AML-193 (cell line): ENCODE data around the gene SHMT2.
"Not testable (repeated sequence)": the region's sequence is repeated elsewhere in the genome, so short reads cannot be mapped to it uniquely, and the experiment has no call there.

Experiments
- DNase-seq, 2 experiments: peaks; one replicate each; lab custom pipeline; 2025; lab: John Stamatoyannopoulos, UW

SHMT2 gene

GRCh38 chr12:57266681-57267080 lies 37.2 kb downstream of the SHMT2 start:
- DNase-seq, result no peak

- DNase-seq, result no peak
These were observed 38.8 kb downstream of the SHMT2 start for GRCh38 chr12:57268264-57268663.

- no peak for DNase-seq
These were observed 41.5 kb downstream of the SHMT2 start for GRCh38 chr12:57270966-57271470.

- DNase-seq, result no peak
These were observed 43.0 kb downstream of the SHMT2 start for GRCh38 chr12:57272337-57273151.

- no peak for DNase-seq
These were observed 44.0 kb downstream of the SHMT2 start for GRCh38 chr12:57273516-57273915.

GRCh38 chr12:57276233-57276632 lies 46.7 kb downstream of the SHMT2 start:
- not testable (repeated sequence) for DNase-seq

GRCh38 chr12:57276935-57277563 lies 47.5 kb downstream of the SHMT2 start:
- DNase-seq, result peak; percentile 4 to 29

GRCh38 chr12:57278465-57279381 lies 49.2 kb downstream of the SHMT2 start:
- no peak for DNase-seq

- DNase-seq, result no peak
These were observed 50.9 kb downstream of the SHMT2 start for GRCh38 chr12:57280211-57281062.

- not testable (repeated sequence) for DNase-seq
These were observed 52.6 kb downstream of the SHMT2 start for GRCh38 chr12:57282073-57282472.
